ENCODE measurements around the gene SLC7A10.

Gene SLC7A10

DNA sequence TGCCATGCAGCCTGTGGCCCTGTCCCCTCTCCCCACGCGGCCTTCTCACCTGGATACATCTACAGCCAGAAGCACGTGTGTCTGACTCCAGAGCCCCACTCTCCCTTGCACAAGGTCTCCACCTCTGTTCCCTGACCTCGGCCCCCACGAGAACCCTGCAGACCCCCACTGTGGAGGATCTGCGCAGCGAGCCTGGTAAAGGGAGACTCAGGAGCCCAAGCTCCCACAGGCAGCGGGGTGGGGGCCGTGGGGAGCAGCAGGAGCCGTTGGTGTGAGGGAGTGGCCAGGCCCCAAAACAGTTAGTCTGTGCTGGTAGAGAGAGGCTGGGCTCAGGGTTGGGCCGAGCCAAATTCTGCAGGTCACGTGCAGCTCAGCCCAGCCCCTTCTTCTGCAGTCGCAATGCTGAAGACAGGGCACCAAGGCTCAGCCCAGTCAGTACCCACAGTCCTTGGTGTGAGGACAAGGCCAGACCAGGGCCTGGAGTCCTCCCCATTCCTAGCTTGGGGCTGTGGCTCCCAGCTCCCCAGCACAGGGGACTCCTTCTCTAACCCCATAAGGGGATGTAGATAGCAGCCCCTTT is 28.7 kb upstream of the SLC7A10 start:
- no peak for DNase-seq (ENCODE audit: low read depth, low spot score)

DNA sequence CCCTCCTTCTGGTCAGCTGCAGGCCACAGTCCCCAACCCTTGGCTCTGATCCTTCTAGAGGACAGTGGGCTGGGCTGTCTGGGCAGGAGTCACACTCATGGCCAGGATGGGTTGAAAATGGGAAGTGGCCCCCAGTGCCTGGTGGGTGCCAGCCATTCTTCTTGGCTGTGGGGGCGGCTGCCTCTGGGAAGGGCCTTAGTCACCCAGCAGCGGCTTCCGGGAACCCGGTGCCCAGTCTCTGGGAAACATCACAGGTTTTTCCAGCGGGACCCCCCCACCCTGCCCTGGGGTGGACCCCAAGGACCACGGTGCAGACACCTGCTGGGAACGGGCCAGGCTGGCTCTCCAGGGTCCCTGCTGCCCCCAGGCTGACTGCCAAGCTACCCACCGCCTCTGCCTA is 27.3 kb upstream of the SLC7A10 start:
- DNase-seq (ENCODE audit: low read depth, low spot score): no peak

DNA sequence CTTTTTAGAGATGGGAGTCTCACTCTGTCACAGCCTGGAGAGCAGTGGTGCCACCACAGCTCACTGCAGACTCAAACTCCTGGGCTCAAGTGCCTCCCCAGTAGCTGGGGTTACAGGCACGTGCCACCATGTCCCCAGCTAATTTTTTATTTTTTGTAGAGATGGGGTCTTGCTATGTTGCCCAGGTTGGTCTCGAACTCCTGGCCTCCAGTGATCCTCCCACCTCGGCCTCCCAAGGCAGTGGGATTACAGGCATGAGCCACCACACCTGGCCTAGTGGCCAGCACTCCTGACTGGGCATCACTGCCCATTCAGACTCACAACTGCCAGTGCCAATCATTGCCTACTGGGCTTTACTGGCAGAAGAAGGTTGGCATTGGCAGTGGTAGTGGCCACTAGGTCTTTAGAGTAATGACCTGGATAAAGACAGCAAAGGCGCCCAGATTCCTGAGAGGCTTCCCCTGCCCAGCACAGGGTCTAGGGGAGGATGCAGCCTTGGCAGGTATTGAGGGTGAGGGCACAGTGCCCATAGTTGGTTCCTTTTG is 26.8 kb upstream of the SLC7A10 start:
- DNase-seq (ENCODE audit: low read depth, low spot score): no peak

DNA sequence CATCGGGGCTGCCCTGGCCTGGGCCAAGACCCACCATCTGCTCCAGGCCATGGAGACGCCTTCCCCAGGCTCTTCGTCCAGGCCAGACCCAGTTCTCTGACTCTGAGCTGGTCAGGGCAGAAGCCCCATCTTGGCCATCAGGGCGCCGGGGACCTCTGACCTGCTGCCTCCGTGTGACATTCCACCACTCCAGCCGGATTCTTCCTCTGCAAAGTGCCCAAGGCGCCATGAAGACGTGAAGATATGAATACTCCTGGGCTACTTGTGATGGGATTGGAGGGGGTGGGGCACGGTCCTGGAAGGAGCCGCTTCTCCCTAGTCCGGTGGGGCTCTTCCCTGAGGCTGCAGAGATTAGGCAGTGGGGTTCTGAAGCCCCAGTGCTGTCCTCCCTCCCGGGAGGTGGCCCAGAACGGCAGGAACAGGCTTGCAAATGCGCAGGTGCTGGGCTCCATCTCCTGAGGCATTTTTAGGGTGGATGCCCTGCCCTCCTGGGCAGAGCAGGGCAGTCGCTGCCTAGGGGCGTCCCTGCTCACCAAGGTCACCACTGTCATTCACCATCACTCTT is 26.0 kb upstream of the SLC7A10 start:
- DNase-seq (ENCODE audit: low read depth, low spot score): no peak

DNA sequence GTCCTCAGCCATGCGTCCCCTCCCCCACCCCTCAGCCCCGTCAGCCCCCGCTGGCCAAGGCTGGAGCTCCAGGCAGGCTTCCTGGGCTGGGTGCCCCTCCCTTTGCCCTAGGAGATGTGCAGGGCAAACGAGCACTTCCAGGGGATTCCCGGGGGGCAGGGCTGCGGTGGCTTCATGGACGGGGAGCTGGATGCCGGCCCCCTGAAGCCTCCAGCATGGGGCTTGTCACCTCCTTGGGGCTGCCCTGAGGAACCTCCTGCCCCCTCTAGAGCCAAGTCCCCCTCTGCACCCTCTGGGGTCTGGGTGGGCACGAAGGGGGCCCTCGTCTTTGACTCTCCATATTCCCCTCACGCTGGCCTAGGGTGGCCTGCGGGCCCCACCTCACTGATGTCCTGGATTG is 25.4 kb upstream of the SLC7A10 start:
- DNase-seq (ENCODE audit: low read depth, low spot score): no peak

DNA sequence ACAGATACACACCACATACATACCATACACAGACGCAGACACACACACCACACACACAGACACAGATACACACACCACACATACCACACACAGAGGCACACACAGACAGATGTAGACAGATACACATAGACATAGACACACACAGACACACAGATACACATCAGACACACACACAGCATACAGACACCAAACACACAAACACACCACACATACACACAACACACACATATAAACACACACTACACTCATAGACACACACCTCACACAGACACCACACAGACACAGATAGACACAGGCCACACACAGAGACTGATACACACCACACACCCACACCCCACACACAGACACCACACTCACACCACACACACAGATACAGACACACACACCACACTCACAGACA is 24.9 kb upstream of the SLC7A10 start:
- DNase-seq (ENCODE audit: low read depth, low spot score): no peak

DNA sequence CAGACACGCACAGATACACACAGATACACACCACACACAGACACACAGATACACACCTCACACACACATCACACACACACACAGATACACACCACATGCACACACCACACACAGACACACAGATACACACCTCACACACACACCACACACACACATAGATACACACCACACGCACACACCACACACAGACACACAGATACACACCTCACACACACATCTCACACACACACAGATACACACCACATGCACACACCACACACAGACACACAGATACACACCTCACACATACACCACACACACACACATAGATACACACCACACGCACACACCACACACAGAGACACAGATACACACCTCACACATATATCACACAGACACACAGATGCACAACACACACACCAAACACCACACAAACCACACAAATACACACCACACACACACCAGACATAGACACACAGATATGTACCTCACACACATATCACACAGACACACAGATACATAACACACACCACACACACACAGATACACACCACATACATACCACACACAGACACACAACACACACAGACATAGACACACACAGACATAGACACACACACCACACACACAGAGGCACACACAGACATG is 24.2 kb upstream of the SLC7A10 start:
- no peak for DNase-seq (ENCODE audit: low read depth, low spot score)

DNA sequence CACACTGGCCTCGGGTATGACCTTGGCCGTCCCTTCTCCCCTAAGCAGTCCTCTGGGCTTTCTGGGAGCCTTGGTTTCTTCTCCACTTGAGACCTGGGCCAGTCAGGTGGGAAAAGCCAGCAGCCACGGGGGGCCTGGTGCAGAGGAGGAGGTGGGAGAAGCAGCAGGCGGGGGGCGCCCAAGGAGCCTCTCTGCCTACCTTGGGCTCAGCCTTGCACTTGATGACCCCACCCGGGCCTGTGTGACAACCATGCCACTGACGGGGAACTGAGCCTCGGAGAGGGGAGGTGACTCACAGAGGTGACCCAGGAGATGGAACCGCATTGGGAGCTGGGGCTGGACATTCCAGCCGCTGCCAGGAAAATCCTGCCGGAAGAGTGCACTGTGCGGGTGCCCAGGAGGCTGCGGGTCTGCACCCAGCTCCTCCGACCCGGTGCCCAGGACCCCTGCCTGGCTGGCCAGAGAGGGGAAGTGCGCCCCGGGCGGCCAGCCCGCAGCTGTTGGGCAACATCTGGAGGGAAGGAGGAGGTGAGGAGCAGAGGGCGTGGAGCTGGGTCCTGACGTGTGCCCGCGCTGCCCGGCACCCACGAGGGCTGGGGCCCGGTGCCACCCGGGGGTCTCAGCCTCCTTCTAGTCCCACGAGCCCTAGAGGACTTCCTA is 23.4 kb upstream of the SLC7A10 start:
- no peak for DNase-seq (ENCODE audit: low read depth, low spot score)

DNA sequence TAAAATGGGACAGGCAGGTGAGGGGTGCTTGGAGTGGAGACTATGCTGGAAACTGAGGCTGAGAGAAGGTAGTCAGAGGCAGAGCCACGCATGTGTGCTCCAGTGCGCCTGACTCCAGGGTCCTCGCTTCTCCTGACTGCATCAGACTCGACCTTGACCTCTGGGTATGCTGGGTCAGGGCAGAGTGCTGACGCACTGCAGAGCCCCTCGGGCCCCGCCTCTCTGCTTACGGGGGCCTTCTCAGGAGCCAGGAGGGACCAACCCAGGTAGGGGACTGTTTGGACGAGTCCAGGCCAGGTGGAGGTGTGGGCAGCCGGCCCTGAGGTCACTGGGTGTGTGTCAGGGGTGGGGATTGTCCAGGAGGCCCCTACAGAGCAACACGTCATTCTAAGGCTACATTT is 22.9 kb upstream of the SLC7A10 start:
- no peak for DNase-seq (ENCODE audit: low read depth, low spot score)

DNA sequence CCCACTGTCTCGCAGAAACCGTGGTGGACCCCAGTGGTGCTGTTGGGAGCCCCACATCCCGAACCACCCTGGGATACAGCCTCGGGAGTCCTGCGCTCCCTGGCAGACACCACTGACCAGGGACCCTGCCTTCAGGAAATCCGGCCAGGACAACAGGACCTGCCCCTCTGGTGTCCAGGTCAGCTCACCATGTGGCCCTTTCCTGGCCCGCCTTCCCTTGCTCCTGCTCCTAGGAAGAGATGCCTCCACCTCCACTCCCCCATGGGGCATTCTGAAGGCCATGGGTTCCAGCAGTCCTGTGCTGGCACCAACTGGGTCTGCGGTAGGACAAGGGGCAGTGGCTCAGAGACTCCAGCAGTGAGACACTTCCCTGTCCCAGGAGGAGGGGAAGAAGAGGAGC is 22.5 kb upstream of the SLC7A10 start:
- no peak for DNase-seq (ENCODE audit: low read depth, low spot score)

DNA sequence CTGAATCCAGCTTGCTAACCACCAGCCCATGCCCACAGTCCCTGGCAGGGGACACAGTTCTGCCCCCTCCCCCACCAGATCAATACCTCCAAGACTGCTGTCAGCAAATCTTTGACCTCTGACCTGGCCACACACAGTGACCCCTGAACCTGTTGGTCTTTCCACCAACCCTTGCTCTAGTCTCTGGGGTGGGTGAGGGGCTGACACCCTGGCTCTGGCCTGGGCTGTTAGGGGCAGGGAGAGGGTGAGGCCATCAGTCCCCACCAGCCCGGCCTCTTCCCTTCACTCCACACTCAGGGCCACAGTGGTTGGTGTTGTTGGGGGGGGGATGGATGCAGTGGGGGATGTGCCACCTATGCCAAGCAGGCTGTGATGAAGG is 21.8 kb upstream of the SLC7A10 start:
- no peak for DNase-seq (ENCODE audit: low read depth, low spot score)

DNA sequence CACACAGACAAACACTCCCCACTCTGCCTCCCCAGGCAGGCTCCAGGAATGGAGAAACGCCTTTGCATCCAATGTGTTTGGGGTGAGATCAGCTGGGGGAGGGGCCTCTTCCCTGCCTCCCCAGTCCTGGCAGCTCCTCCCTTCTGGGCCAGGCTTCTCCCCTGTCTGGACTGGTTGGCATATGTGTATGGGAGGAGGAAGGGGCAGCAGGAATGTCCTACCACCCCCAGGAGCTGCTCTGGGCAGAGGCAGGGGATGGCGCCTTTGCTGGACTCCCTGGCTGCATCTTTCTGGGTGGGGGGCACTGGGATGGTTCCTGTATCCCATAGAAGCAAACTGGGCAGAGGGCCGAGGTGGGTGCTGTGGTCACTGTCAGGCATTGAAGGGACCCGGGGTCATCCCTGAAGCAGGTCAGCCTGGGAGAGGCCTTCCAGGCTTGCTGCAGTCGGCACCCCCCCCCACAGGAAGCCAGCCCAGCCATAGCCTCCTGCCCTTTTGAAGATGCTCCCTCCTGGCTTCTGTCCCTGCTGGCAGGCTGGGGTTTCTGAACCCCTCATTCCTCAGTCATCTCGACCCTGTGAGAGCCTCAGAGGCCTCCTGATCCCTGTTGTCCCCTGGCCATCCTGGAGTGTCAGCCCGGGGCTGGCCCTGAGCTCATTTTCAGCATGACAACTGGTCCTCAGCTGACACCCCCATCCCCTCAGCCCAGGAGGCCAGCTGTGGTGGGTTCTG is 21.2 kb upstream of the SLC7A10 start:
- no peak for DNase-seq (ENCODE audit: low read depth, low spot score)

DNA sequence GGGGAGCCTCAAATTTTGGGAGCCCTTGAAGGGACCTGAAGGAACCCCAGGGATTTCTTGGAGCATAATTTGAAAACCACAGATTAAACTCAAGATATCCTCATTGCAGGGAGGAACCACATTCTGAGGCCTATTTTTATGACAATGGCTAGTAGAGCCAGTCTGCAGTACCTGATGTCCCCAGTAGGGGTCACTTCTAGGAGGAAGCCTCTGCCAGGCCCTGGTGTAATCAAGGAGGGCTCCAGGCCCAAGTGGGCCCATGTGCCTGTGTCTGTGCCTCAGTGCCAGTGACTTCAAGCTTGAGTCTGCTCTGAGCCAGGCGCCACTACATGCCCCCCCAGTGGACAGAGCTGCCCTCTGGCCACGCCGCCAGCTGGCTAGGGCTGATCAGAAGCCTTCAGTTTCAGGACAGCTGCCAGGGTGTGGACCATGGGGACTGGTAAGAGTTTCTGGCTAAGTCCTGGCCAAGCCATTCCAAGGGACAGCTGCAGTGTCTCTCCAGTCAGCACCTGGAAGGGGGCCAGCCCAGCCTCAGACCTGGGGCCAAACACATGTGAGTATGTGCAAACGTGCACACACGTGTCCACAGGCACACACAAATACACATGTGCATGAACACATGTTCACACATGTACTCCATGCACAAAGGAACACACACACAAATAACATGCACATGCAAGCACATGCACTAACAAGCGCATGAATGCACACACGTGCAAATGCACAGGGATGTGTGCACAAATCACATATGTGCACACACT is 20.5 kb upstream of the SLC7A10 start:
- DNase-seq (ENCODE audit: low read depth, low spot score): no peak

DNA sequence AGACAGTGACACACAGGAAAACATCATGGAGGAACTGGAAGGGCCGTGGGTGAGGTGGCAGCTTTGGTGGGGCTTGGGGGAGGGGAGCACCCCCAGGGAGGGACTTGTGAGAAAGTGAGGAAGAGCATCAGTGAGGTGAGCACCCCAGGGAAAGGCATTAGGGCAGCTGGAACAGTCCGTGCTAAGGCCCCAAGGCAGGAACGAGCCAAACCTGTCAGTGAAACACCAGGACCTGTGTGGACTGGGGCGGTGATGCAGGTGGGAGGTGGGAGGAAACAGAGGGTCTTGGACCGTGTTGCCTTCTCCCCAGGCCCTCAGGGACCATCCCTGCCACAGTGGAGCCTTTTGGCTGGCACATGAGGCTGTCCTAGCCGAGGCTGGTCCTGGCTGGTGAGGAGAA is 17.3 kb upstream of the SLC7A10 start:
- no peak for DNase-seq (ENCODE audit: low read depth, low spot score)

DNA sequence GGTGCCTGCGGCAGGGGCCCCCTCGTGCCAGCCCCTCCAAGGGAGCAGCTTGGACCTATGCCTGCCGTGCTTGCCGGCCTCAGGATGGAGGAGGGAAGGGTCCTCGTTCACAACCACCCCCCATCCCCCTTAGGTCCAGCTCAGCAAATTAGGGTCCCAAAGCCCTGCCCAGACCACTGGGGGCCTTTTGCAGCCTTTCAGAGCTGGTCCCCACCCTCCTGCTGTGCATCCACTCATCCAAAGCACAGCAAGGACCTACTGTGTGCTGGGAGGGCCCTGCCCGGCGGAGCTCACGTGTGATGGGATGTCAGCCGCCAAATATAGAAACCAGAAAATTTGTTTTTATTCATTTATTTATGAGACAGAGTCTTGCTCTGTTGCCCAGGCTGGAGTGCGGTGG is 16.5 kb upstream of the SLC7A10 start:
- DNase-seq (ENCODE audit: low read depth, low spot score): no peak

DNA sequence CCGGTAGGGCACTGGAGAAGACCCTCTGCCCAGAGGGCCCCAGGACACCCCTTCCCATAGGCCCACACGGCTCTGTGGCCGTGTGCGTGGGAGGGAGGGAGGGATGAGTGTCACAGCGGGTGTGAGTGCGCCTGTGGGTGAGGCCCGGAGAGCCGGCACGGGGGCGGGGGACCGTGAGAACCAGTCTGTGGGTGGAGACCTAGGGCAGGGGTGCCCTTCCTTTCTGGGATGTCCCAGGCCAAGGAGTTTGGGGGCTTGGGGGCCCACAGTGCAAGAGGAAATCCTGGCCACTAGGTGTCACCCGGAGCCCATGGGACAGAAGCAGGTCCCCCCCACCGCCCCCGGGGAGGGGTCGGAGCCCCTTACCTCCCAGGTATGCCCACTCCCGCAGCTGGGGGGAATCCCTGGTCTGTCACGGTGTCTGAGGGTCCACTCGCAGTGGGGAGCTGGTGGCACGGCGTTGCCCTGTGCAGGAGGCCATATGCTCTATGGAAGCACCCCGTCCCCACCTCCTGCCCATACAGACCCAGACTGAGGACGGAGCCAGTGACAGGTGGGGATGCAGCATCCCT is 16.0 kb upstream of the SLC7A10 start:
- no peak for DNase-seq (ENCODE audit: low read depth, low spot score)

DNA sequence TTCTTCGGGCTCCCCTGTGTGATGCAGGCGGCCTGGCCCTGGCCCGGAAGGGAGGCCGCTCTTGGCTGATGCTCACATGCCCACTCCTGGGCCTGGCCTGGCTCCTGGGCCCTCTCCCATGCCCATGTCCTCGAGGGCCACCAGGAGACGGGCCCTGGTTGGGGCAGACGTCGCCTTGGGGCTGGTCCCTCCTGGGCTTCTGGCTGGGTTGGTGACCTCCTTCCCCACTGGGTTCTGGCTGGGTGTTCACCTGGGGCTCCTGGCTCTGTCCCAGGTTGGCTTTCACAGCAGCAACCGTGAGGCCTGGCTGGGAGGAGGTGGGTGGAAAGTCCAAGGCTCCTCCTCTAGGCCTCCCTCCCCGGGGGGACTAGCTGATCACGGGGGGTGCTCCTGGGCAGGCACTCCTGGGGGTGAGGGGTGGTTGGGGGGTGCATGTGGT is 15.5 kb upstream of the SLC7A10 start:
- DNase-seq (ENCODE audit: low read depth, low spot score): no peak

DNA sequence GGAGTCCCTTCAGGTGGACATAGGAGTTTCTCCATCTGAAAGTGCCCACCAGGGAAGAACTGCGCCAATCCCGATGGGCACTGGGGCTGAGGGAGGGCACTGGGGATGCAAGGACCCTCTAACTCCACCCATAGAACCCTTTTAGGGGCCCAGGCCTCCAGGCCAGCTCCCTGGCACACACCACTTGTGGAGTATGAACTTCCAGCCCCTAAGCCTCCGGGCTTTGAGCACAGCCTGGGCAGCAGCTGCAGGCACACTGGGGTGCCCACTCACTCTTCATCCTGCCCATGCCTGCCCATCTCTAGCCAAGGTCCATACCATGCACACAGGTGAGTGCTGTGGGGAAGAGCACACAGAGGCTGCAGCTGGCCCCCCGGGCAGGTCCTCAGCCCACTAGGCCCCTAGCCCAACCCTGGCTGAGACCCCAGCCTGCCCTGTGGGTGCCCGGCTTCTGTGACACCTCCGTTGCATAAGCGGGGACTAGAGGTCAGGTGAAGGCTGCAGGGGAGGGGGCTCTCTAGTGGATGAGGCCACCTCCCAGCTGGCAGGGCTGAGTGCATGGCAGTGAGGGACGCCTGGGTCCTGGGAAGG is 14.6 kb upstream of the SLC7A10 start:
- no peak for DNase-seq (ENCODE audit: low read depth, low spot score)

DNA sequence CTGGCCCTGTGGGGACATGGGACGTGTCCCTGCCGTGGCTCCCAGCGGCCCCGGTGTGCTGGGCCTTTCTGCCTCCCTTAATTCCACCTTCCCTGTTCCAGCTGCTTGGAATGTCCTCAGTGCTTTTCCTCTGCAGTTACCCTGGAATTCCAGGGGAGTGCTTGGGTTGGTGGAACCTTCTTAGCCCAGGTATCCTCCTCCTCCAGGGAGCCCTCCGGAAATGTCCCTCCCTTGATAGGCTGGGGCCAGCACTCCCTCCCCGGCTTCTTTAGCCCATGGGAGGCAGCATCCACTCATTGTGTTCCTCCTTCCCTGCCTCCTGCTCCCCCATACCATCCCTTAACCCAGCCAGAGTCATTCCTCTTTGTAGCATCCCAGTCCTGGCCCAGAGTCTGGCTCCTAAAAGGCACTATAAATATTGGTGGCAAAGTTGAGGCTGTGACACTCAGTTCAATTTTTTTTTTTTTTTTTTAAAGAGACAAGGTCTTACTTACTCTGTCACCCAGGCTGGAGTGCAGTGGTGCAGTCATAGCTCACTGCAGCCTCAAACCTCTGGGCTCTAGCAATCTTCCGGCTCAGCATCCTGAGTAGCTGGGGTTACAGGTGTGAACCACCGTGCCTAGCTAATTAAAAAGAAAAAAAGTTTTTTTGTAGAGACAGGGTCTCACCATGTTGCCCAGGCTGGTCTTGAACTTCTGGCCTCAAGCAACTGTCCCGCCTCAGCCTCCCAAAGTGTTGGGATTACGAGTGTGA is 13.7 kb upstream of the SLC7A10 start:
- no peak for DNase-seq (ENCODE audit: low read depth, low spot score)
